WTC11 (cell line): ENCODE results near the gene KATNA1. TPM values are rescaled to one million over a fixed set of nuclear protein-coding genes. Genes with fewer than 3 reads are reported as not detected.

Experiments
- ATAC-seq: fragments of 200-7000 bp; cut with Tn5 transposase; 2 replicates; pipeline ENCODE4 v1.10.0; 2021; ENCODE audit warnings: mild to moderate bottlenecking, moderate library complexity
- CTCF ChIA-PET: fragments of 300-600 bp; sonication (Branson Sonifier 250); formaldehyde crosslinking; loops from one replicate; lab custom pipeline; 2021; ENCODE audit warnings: antibody characterized with exemption; lab: Charles Lee
- POLR2A ChIA-PET: fragments of 350-600 bp; sonication (Branson Sonifier 250); formaldehyde crosslinking; loops from one replicate; lab custom pipeline; 2021; ENCODE audit warnings: antibody characterized with exemption; lab: Charles Lee
- DNase-seq: peaks from one replicate; pipeline ENCODE4 v3.0.0; 2021; ENCODE audit warnings: low spot score
- H3K27ac Mint-ChIP-seq: 2 replicates; pipeline ENCODE4 v1.8.0; 2021; ENCODE audit warnings: mixed read lengths
- H3K27me3 Mint-ChIP-seq: 2 replicates; pipeline ENCODE4 v1.8.0; 2021; ENCODE audit warnings: low read depth, mild to moderate bottlenecking, moderate library complexity, mixed read lengths
- H3K36me3 Mint-ChIP-seq: 2 replicates; pipeline ENCODE4 v1.8.0; 2021; ENCODE audit warnings: mixed read lengths
- H3K4me1 Mint-ChIP-seq: 2 replicates; pipeline ENCODE4 v1.8.0; 2022; ENCODE audit warnings: mixed read lengths
- H3K4me3 Mint-ChIP-seq: 2 replicates; pipeline ENCODE4 v1.8.0; 2021; ENCODE audit warnings: mild to moderate bottlenecking, moderate library complexity, mixed read lengths
- H3K9me3 Mint-ChIP-seq: 2 replicates; pipeline ENCODE4 v1.8.0; 2021; ENCODE audit warnings: mixed read lengths
- FOXP1 ChIP-seq: sonication (generic); formaldehyde crosslinking; IDR thresholded peaks from 2 replicates; pipeline ENCODE4 v1.8.0; 2022; ENCODE audit warnings: missing genetic modification reagents, mild to moderate bottlenecking, moderate library complexity, borderline replicate concordance
- GTF2I ChIP-seq: fragments of 250-450 bp; sonication (Bioruptor Pico); conservative IDR thresholded peaks from 2 replicates; pipeline ENCODE4 v1.4.0; 2021; ENCODE audit warnings: mild to moderate bottlenecking
- HMGA2 ChIP-seq: fragments of 250-450 bp; sonication (Bioruptor Pico); IDR thresholded peaks from 2 replicates; pipeline ENCODE4 v1.4.0; 2021; ENCODE audit warnings: mild to moderate bottlenecking, moderate library complexity
- MYBL2 ChIP-seq: sonication (generic); formaldehyde crosslinking; IDR thresholded peaks from 2 replicates; pipeline ENCODE4 v1.8.1; 2023; ENCODE audit warnings: mild to moderate bottlenecking, moderate library complexity, missing genetic modification reagents
- NFYB ChIP-seq: sonication (generic); formaldehyde crosslinking; conservative IDR thresholded peaks from 2 replicates; pipeline ENCODE4 v1.8.0; 2022; ENCODE audit warnings: low read depth, missing genetic modification reagents
- NR2C2 ChIP-seq: sonication (generic); formaldehyde crosslinking; IDR thresholded peaks from 2 replicates; pipeline ENCODE4 v1.8.0; 2022; ENCODE audit warnings: mild to moderate bottlenecking, missing genetic modification reagents
- OVOL2 ChIP-seq: fragments of 250-450 bp; sonication (Bioruptor Pico); IDR thresholded peaks from 2 replicates; pipeline ENCODE4 v1.9.0; 2021; ENCODE audit warnings: mild to moderate bottlenecking, borderline replicate concordance
- RORB ChIP-seq: fragments of 250-450 bp; sonication (Bioruptor Pico); IDR thresholded peaks from 2 replicates; pipeline ENCODE4 v1.9.0; 2021; ENCODE audit warnings: mild to moderate bottlenecking
- SMAD3 ChIP-seq: sonication (generic); formaldehyde crosslinking; IDR thresholded peaks from 2 replicates; pipeline ENCODE4 v1.8.0; 2022; ENCODE audit warnings: missing genetic modification reagents, mild to moderate bottlenecking, borderline replicate concordance
- TP53 ChIP-seq: sonication (generic); formaldehyde crosslinking; IDR thresholded peaks from 2 replicates; pipeline ENCODE4 v1.8.1; 2023; ENCODE audit warnings: mild to moderate bottlenecking, missing genetic modification reagents
- ZNF317 ChIP-seq: sonication (generic); formaldehyde crosslinking; IDR thresholded peaks from 2 replicates; pipeline ENCODE4 v1.8.1; 2023; ENCODE audit warnings: low read depth, mild to moderate bottlenecking, moderate library complexity, missing genetic modification reagents, borderline replicate concordance
- total RNA-seq: library from RNA; stranded (reverse); gene quantifications from 3 replicates; pipeline ENCODE4 v1.2.3, GENCODE V29; 2021
- TF ChIP-seq, protein P1 (sequence below): sonication (generic); formaldehyde crosslinking; conservative IDR thresholded peaks from 2 replicates; pipeline ENCODE4 v1.8.1; 2022; ENCODE audit warnings: mild to moderate bottlenecking, missing genetic modification reagents
- TF ChIP-seq, protein P2 (sequence below): sonication (generic); formaldehyde crosslinking; IDR thresholded peaks from 2 replicates; pipeline ENCODE4 v1.8.0; 2022; ENCODE audit warnings: missing genetic modification reagents
- TF ChIP-seq, protein P3 (sequence below): sonication (generic); formaldehyde crosslinking; IDR thresholded peaks from 2 replicates; pipeline ENCODE4 v1.8.1; 2023; ENCODE audit warnings: mild to moderate bottlenecking, missing genetic modification reagents
- TF ChIP-seq, protein P4 (sequence below): sonication (generic); formaldehyde crosslinking; IDR thresholded peaks from 2 replicates; pipeline ENCODE4 v1.8.0; 2023; ENCODE audit warnings: mild to moderate bottlenecking, missing genetic modification reagents
- TF ChIP-seq, protein P5 (sequence below): fragments of 250-450 bp; sonication (Bioruptor Pico); IDR thresholded peaks from 2 replicates; pipeline ENCODE4 v1.9.0; 2021; ENCODE audit warnings: mild to moderate bottlenecking, borderline replicate concordance
- TF ChIP-seq, protein P6 (sequence below): fragments of 250-450 bp; sonication (Bioruptor Pico); IDR thresholded peaks from 2 replicates; pipeline ENCODE4 v2.1.2; 2022; ENCODE audit warnings: mild to moderate bottlenecking, moderate library complexity

The KATNA1 gene
- total RNA-seq, 1 experiment from 2014 or later: 18.1 TPM

DNA sequence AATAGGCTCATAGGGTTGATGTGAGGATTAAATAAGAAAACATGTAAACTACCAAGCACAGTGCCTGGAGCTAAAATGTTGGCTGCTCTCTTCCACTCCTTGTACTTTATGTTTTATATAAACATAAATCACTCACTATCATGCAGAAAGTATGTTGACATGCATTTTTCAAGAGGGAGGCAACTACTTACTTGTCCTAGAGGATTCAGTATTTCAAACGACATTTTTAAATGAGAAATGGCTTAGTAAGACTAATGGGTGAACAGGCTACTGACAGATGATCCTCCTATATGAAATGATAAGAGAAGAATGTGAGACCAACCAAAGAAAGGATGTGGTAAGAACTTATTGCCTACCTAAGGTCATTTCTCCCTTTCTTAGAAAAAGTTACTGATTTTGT lies 48.4 kb upstream of the KATNA1 start:
- TF ChIP-seq, protein P1, sequence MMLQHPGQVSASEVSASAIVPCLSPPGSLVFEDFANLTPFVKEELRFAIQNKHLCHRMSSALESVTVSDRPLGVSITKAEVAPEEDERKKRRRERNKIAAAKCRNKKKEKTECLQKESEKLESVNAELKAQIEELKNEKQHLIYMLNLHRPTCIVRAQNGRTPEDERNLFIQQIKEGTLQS (CRISPR knock-in tag): no peak
- TF ChIP-seq RORB (no peak), MYBL2 (CRISPR knock-in tag) (no peak)
- TF ChIP-seq, protein P2, sequence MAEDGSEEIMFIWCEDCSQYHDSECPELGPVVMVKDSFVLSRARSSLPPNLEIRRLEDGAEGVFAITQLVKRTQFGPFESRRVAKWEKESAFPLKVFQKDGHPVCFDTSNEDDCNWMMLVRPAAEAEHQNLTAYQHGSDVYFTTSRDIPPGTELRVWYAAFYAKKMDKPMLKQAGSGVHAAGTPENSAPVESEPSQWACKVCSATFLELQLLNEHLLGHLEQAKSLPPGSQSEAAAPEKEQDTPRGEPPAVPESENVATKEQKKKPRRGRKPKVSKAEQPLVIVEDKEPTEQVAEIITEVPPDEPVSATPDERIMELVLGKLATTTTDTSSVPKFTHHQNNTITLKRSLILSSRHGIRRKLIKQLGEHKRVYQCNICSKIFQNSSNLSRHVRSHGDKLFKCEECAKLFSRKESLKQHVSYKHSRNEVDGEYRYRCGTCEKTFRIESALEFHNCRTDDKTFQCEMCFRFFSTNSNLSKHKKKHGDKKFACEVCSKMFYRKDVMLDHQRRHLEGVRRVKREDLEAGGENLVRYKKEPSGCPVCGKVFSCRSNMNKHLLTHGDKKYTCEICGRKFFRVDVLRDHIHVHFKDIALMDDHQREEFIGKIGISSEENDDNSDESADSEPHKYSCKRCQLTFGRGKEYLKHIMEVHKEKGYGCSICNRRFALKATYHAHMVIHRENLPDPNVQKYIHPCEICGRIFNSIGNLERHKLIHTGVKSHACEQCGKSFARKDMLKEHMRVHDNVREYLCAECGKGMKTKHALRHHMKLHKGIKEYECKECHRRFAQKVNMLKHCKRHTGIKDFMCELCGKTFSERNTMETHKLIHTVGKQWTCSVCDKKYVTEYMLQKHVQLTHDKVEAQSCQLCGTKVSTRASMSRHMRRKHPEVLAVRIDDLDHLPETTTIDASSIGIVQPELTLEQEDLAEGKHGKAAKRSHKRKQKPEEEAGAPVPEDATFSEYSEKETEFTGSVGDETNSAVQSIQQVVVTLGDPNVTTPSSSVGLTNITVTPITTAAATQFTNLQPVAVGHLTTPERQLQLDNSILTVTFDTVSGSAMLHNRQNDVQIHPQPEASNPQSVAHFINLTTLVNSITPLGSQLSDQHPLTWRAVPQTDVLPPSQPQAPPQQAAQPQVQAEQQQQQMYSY (CRISPR knock-in tag): no peak
- DNase-seq (no peak), ATAC-seq (no peak)
- Mint-ChIP-seq H3K27me3 (no peaks in the 10 kb centered on the region), H3K27ac (no peak overlapping the region), H3K9me3 (no peaks in the 10 kb centered on the region), H3K36me3 (peaks cover 10% of the 10 kb centered on the region), H3K4me1 (peaks cover 12% of the 10 kb centered on the region), H3K4me3 (no peak overlapping the region)
- ChIA-PET CTCF (no interaction called here), POLR2A (no interaction called here)

DNA sequence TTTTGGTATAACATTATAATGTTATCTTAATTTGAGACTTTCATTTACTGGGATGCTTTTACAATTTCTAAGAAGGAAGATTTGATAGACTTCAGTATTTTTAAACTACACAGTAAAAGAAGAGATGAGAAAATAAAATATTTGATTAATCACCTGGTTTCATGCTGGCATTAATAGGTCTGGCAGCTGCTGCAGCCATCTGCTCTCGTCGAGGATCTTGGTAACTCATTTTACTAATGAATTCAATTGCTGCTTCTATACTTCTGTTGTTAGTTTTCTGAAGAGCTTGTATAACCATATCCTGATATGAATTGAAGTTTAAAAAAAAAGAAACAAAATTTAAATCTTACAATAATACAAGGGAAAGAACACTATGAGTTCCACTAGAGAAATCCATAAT lies 46.4 kb upstream of the KATNA1 start:
- ChIA-PET CTCF (no interaction called here), POLR2A (no interaction called here)
- H3K9me3 Mint-ChIP-seq: no peaks in the 10 kb centered on the region
- no peaks in the 10 kb centered on the region for H3K27me3 Mint-ChIP-seq
- DNase-seq (no peak), ATAC-seq (no peak)
- H3K4me3 Mint-ChIP-seq: no peak overlapping the region
- H3K27ac Mint-ChIP-seq: no peak overlapping the region
- H3K4me1 Mint-ChIP-seq: no peaks in the 10 kb centered on the region
- peaks cover 19% of the 10 kb centered on the region for H3K36me3 Mint-ChIP-seq
- TF ChIP-seq HMGA2 (CRISPR knock-in tag): no peak
- TF ChIP-seq FOXP1 (CRISPR knock-in tag): no peak
- no peak for TF ChIP-seq NFYB (CRISPR knock-in tag)
- TF ChIP-seq, protein P3, sequence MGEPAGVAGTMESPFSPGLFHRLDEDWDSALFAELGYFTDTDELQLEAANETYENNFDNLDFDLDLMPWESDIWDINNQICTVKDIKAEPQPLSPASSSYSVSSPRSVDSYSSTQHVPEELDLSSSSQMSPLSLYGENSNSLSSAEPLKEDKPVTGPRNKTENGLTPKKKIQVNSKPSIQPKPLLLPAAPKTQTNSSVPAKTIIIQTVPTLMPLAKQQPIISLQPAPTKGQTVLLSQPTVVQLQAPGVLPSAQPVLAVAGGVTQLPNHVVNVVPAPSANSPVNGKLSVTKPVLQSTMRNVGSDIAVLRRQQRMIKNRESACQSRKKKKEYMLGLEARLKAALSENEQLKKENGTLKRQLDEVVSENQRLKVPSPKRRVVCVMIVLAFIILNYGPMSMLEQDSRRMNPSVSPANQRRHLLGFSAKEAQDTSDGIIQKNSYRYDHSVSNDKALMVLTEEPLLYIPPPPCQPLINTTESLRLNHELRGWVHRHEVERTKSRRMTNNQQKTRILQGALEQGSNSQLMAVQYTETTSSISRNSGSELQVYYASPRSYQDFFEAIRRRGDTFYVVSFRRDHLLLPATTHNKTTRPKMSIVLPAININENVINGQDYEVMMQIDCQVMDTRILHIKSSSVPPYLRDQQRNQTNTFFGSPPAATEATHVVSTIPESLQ: no peak
- TF ChIP-seq ZNF317 (CRISPR knock-in tag): no peak
- no peak for TF ChIP-seq OVOL2 (CRISPR knock-in tag)
- TF ChIP-seq NR2C2: no peak
- TF ChIP-seq, protein P4, sequence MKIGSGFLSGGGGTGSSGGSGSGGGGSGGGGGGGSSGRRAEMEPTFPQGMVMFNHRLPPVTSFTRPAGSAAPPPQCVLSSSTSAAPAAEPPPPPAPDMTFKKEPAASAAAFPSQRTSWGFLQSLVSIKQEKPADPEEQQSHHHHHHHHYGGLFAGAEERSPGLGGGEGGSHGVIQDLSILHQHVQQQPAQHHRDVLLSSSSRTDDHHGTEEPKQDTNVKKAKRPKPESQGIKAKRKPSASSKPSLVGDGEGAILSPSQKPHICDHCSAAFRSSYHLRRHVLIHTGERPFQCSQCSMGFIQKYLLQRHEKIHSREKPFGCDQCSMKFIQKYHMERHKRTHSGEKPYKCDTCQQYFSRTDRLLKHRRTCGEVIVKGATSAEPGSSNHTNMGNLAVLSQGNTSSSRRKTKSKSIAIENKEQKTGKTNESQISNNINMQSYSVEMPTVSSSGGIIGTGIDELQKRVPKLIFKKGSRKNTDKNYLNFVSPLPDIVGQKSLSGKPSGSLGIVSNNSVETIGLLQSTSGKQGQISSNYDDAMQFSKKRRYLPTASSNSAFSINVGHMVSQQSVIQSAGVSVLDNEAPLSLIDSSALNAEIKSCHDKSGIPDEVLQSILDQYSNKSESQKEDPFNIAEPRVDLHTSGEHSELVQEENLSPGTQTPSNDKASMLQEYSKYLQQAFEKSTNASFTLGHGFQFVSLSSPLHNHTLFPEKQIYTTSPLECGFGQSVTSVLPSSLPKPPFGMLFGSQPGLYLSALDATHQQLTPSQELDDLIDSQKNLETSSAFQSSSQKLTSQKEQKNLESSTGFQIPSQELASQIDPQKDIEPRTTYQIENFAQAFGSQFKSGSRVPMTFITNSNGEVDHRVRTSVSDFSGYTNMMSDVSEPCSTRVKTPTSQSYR: no peak
- no peak for TF ChIP-seq TP53
- TF ChIP-seq SMAD3: no peak
- TF ChIP-seq, protein P5, sequence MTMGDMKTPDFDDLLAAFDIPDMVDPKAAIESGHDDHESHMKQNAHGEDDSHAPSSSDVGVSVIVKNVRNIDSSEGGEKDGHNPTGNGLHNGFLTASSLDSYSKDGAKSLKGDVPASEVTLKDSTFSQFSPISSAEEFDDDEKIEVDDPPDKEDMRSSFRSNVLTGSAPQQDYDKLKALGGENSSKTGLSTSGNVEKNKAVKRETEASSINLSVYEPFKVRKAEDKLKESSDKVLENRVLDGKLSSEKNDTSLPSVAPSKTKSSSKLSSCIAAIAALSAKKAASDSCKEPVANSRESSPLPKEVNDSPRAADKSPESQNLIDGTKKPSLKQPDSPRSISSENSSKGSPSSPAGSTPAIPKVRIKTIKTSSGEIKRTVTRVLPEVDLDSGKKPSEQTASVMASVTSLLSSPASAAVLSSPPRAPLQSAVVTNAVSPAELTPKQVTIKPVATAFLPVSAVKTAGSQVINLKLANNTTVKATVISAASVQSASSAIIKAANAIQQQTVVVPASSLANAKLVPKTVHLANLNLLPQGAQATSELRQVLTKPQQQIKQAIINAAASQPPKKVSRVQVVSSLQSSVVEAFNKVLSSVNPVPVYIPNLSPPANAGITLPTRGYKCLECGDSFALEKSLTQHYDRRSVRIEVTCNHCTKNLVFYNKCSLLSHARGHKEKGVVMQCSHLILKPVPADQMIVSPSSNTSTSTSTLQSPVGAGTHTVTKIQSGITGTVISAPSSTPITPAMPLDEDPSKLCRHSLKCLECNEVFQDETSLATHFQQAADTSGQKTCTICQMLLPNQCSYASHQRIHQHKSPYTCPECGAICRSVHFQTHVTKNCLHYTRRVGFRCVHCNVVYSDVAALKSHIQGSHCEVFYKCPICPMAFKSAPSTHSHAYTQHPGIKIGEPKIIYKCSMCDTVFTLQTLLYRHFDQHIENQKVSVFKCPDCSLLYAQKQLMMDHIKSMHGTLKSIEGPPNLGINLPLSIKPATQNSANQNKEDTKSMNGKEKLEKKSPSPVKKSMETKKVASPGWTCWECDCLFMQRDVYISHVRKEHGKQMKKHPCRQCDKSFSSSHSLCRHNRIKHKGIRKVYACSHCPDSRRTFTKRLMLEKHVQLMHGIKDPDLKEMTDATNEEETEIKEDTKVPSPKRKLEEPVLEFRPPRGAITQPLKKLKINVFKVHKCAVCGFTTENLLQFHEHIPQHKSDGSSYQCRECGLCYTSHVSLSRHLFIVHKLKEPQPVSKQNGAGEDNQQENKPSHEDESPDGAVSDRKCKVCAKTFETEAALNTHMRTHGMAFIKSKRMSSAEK (CRISPR knock-in tag): no peak
- TF ChIP-seq, protein P6, sequence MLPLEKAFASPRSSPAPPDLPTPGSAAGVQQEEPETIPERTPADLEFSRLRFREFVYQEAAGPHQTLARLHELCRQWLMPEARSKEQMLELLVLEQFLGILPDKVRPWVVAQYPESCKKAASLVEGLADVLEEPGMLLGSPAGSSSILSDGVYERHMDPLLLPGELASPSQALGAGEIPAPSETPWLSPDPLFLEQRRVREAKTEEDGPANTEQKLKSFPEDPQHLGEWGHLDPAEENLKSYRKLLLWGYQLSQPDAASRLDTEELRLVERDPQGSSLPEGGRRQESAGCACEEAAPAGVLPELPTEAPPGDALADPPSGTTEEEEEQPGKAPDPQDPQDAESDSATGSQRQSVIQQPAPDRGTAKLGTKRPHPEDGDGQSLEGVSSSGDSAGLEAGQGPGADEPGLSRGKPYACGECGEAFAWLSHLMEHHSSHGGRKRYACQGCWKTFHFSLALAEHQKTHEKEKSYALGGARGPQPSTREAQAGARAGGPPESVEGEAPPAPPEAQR: no peak
- TF ChIP-seq, protein P2 (CRISPR knock-in tag): no peak
- no peak for TF ChIP-seq GTF2I
